Neuron (in vitro differentiated cells): ENCODE data around the gene CMKLR1.

Experiments used
- H2AFZ ChIP-seq: one replicate; pipeline ENCODE4 v1.6.1; 2013; ENCODE audit warnings: low read depth, mild to moderate bottlenecking, inconsistent platforms, low read length, moderate library complexity
- H3K27me3 ChIP-seq: one replicate; pipeline ENCODE4 v1.6.1; 2013; ENCODE audit warnings: low read length; ENCODE audit not compliant: insufficient read depth
- H3K36me3 ChIP-seq: one replicate; pipeline ENCODE4 v1.6.1; 2013; ENCODE audit warnings: low read length; ENCODE audit not compliant: insufficient read depth
- H3K4me1 ChIP-seq: one replicate; pipeline ENCODE4 v1.6.1; 2013; ENCODE audit warnings: low read length; ENCODE audit not compliant: insufficient read depth
- H3K4me3 ChIP-seq: 2 replicates; pipeline ENCODE4 v1.5.1; 2013; ENCODE audit warnings: mild to moderate bottlenecking, low read length, moderate library complexity
- H3K9me3 ChIP-seq: one replicate; pipeline ENCODE4 v1.6.1; 2013; ENCODE audit warnings: low read length

CMKLR1 gene

GRCh38 chr12:108285016-108285415 is 54.1 kb downstream of the CMKLR1 start:
- peaks cover 2% of the 10 kb centered on the region for H3K27me3 ChIP-seq
- H3K36me3 ChIP-seq = no peaks in the 10 kb centered on the region

GRCh38 chr12:108284163-108284562 is 54.9 kb downstream of the CMKLR1 start:
- peaks cover 2% of the 10 kb centered on the region for H3K27me3 ChIP-seq
- H3K4me3 ChIP-seq = no peak overlapping the region
- no peaks in the 10 kb centered on the region for H3K36me3 ChIP-seq
- H3K9me3 ChIP-seq = no peaks in the 10 kb centered on the region
- no peaks in the 10 kb centered on the region for H3K4me1 ChIP-seq
- no peak overlapping the region for H2AFZ ChIP-seq

More at GRCh38 chr12:108285016-108285415, 54.1 kb downstream of the CMKLR1 start:
- H2AFZ ChIP-seq = no peak overlapping the region
- no peak overlapping the region for H3K4me3 ChIP-seq
- H3K4me1 ChIP-seq = no peaks in the 10 kb centered on the region
- no peaks in the 10 kb centered on the region for H3K9me3 ChIP-seq

GRCh38 chr12:108282676-108283075 is 56.4 kb downstream of the CMKLR1 start:
- Histone ChIP-seq H3K27me3 (peaks cover 2% of the 10 kb centered on the region), H2AFZ (no peak overlapping the region), H3K36me3 (no peaks in the 10 kb centered on the region), H3K9me3 (no peaks in the 10 kb centered on the region), H3K4me1 (no peaks in the 10 kb centered on the region), H3K4me3 (no peak overlapping the region)

- H3K27me3 ChIP-seq = peaks cover 2% of the 10 kb centered on the region
- H3K9me3 ChIP-seq = no peaks in the 10 kb centered on the region
- H3K4me1 ChIP-seq = no peaks in the 10 kb centered on the region
- no peak overlapping the region for H3K4me3 ChIP-seq
- no peak overlapping the region for H2AFZ ChIP-seq
- H3K36me3 ChIP-seq = no peaks in the 10 kb centered on the region
Measured at GRCh38 chr12:108282160-108282559, 57.0 kb downstream of the CMKLR1 start.

- H3K27me3 ChIP-seq = no peaks in the 10 kb centered on the region
- H3K4me1 ChIP-seq = no peaks in the 10 kb centered on the region
- no peak overlapping the region for H2AFZ ChIP-seq
- H3K36me3 ChIP-seq = no peaks in the 10 kb centered on the region
- H3K9me3 ChIP-seq = no peaks in the 10 kb centered on the region
- H3K4me3 ChIP-seq = no peak overlapping the region
Measured at GRCh38 chr12:108277613-108278012, 61.5 kb downstream of the CMKLR1 start.

GRCh38 chr12:108273217-108273616 is 65.9 kb downstream of the CMKLR1 start:
- no peaks in the 10 kb centered on the region for H3K36me3 ChIP-seq
- no peaks in the 10 kb centered on the region for H3K27me3 ChIP-seq
- H3K4me1 ChIP-seq = no peaks in the 10 kb centered on the region
- no peak overlapping the region for H3K4me3 ChIP-seq
- no peak overlapping the region for H2AFZ ChIP-seq
- no peaks in the 10 kb centered on the region for H3K9me3 ChIP-seq

GRCh38 chr12:108271951-108272872 is 66.9 kb downstream of the CMKLR1 start:
- Histone ChIP-seq H3K4me1 (no peaks in the 10 kb centered on the region), H3K27me3 (no peaks in the 10 kb centered on the region), H2AFZ (no peak overlapping the region), H3K9me3 (no peaks in the 10 kb centered on the region), H3K36me3 (no peaks in the 10 kb centered on the region), H3K4me3 (no peak overlapping the region)

DNA sequence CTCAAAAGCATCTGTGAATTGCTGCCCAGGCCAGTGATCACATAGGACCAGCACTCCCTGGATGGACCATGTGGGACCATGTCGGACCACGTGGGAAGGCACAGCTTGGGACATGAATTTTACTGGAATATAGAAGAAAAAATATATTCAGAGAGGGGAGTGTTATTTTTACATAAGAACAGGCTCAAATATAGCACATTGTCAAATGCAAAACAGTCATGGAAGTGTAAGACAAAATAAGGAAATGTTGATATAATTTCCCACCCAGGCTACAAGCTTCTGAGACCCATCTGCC is 68.3 kb downstream of the CMKLR1 start:
- H3K4me3 ChIP-seq = no peak overlapping the region
- no peaks in the 10 kb centered on the region for H3K27me3 ChIP-seq
- H2AFZ ChIP-seq = no peak overlapping the region
- no peaks in the 10 kb centered on the region for H3K9me3 ChIP-seq
- no peaks in the 10 kb centered on the region for H3K36me3 ChIP-seq
- no peaks in the 10 kb centered on the region for H3K4me1 ChIP-seq

DNA sequence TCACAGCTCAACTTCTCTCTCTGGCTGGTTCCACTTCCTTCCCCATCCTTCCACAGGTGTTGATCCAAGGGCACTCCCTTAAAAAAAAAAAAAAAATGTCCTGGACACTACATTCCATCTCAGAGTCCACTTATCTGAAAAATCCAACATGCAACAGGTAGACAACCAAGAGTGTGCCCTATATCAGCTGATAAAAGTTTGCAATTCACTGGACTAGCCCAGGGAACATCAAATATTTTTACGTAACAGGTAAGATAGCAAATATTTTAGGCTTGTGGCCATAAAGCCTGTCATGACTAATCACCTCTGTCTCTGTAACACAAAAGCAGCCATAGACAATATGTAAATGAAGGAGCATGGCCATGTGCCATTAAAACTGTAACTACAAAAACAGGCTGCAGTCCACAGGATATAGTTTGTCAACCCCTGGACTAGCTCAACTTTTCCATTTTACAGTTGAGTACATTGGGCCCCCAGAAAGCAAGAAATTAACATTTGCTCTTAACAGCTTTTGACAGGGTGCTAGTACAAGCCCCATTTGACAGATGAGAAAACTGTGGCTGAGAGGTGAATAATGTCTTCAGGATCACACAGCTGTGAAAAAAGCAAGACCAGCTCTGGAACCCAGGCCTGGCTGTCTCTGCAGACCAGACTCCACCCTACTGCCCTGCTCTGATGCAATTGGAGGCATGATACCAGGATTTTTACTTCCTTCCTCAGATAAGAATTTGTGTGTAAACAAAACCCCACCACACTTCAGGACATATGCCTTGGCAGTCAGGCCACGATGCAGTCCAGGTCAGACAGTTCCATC is 68.9 kb downstream of the CMKLR1 start:
- Histone ChIP-seq H3K27me3 (no peaks in the 10 kb centered on the region), H3K9me3 (no peaks in the 10 kb centered on the region), H3K4me3 (no peak overlapping the region)

GRCh38 chr12:108269224-108269623 is 69.9 kb downstream of the CMKLR1 start:
- Histone ChIP-seq H2AFZ (no peak overlapping the region), H3K27me3 (no peaks in the 10 kb centered on the region), H3K4me1 (no peaks in the 10 kb centered on the region), H3K36me3 (no peaks in the 10 kb centered on the region), H3K9me3 (no peaks in the 10 kb centered on the region), H3K4me3 (no peak overlapping the region)

More for the DNA sequence above, 68.9 kb downstream of the CMKLR1 start:
- Histone ChIP-seq H3K36me3 (no peaks in the 10 kb centered on the region), H3K4me1 (no peaks in the 10 kb centered on the region), H2AFZ (no peak overlapping the region)

- Histone ChIP-seq H3K4me1 (no peaks in the 10 kb centered on the region), H3K4me3 (no peak overlapping the region), H3K36me3 (no peaks in the 10 kb centered on the region), H3K9me3 (no peaks in the 10 kb centered on the region), H3K27me3 (no peaks in the 10 kb centered on the region), H2AFZ (no peak overlapping the region)
Measured at GRCh38 chr12:108268397-108268796, 70.7 kb downstream of the CMKLR1 start.

DNA sequence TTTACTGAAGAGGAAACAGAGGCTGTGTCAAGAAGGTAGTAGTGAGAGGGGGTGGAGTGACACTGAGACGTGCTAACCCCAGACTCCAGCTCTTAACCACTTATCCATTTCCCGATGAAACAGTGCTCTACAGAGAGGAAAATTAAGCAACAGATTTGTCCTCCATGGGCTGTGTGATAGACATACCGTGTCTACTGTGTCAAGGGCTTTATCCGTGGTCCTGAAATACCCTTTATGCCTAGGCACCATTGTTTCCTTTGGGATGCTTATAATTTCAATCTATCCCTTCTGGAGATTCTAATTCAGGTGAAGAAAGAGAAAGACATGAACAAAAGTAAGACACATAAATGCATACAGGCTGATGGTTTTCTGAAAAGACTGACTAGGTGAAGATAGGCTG is 71.7 kb downstream of the CMKLR1 start:
- Histone ChIP-seq H3K27me3 (no peaks in the 10 kb centered on the region), H2AFZ (no peak overlapping the region), H3K36me3 (no peaks in the 10 kb centered on the region), H3K4me3 (no peak overlapping the region), H3K4me1 (no peaks in the 10 kb centered on the region), H3K9me3 (no peaks in the 10 kb centered on the region)

DNA sequence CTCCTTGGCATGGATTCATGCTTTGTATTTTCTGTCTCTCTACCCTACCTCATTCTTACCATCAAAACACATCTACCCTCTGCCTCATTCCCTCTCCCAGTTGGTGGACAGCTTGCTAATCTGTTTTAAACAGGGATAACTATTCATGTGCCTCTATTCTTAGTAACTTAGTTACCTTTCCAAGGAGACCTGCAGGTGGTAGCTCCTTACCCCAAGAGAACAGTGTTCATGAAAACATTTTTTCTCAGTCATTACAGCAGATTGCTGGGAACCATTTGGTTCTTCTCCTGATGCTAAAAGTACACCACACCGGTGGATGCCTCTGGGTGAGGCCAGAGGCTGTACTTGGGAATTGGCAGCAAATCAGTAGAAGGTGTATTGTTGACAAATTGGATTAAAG is 73.0 kb downstream of the CMKLR1 start:
- no peaks in the 10 kb centered on the region for H3K36me3 ChIP-seq
- H3K27me3 ChIP-seq = no peaks in the 10 kb centered on the region
- no peaks in the 10 kb centered on the region for H3K4me1 ChIP-seq
- H2AFZ ChIP-seq = no peak overlapping the region
- H3K9me3 ChIP-seq = no peaks in the 10 kb centered on the region
- no peak overlapping the region for H3K4me3 ChIP-seq
